GM12878 (cell line): ENCODE results near the gene LAMA2.

ENCODE experiments used
- POLR2A ChIP-seq: IDR thresholded peaks from 2 replicates; pipeline ENCODE4 v1.6.1; 2011; ENCODE audit warnings: low read depth, mild to moderate bottlenecking, low read length
- SP1 ChIP-seq: IDR thresholded peaks from one replicate; pipeline ENCODE4 v1.6.1; 2011; ENCODE audit warnings: low read depth, low read length
- TF ChIP-seq, protein P1 (sequence below), 3 experiments: IDR thresholded peaks in 2 of 3; conservative IDR thresholded peaks in 1 of 3; 2 replicates each; pipeline ENCODE4 v1.5.1; 2011; ENCODE audit warnings: low read depth in 3 of 3, low read length in 3 of 3, mild to moderate bottlenecking in 3 of 3, control low read depth in 2 of 3, moderate library complexity in 2 of 3, inconsistent platforms in 1 of 3, mixed read lengths in 1 of 3; ENCODE audit not compliant: control insufficient read depth in 2 of 3, insufficient read depth in 1 of 3; ENCODE audit errors: extremely low read depth in 1 of 3
- TF ChIP-seq, protein P2 (sequence below): IDR thresholded peaks from 2 replicates; pipeline ENCODE4 v1.6.1; 2011; ENCODE audit warnings: borderline replicate concordance, low read depth, mild to moderate bottlenecking, moderate library complexity, low read length; ENCODE audit not compliant: insufficient read depth, poor library complexity, severe bottlenecking

DNA sequence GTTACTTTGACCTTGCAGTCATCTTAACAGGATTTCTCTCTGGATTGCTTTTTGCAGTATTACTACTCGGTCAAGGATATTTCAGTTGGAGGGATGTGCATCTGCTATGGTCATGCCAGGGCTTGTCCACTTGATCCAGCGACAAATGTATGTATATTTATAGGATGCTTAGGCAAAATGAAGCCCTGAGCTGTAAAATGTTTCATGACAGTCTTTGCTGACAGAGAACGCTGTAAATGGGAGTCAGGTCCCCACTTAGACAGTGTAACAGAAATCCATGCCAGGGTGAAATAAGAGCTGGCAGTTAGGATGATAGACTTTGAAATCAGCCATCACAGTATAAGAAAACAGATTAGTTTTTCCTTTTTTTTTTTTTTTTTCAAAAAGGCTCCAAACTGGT is 264.0 kb downstream of the LAMA2 start:
- TF ChIP-seq SP1 (no peak), POLR2A (no peak)
- TF ChIP-seq, protein P1, sequence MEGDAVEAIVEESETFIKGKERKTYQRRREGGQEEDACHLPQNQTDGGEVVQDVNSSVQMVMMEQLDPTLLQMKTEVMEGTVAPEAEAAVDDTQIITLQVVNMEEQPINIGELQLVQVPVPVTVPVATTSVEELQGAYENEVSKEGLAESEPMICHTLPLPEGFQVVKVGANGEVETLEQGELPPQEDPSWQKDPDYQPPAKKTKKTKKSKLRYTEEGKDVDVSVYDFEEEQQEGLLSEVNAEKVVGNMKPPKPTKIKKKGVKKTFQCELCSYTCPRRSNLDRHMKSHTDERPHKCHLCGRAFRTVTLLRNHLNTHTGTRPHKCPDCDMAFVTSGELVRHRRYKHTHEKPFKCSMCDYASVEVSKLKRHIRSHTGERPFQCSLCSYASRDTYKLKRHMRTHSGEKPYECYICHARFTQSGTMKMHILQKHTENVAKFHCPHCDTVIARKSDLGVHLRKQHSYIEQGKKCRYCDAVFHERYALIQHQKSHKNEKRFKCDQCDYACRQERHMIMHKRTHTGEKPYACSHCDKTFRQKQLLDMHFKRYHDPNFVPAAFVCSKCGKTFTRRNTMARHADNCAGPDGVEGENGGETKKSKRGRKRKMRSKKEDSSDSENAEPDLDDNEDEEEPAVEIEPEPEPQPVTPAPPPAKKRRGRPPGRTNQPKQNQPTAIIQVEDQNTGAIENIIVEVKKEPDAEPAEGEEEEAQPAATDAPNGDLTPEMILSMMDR (IDR thresholded peaks at IDR 0.05 in 2 of 3, conservative IDR thresholded peaks at IDR 0.05 in 1 of 3; ENCODE audit: control insufficient read depth in 2 of 3, extremely low read depth in 1 of 3, insufficient read depth in 1 of 3, low read depth in 3 of 3, low read length in 3 of 3) = no peak
- TF ChIP-seq, protein P2, sequence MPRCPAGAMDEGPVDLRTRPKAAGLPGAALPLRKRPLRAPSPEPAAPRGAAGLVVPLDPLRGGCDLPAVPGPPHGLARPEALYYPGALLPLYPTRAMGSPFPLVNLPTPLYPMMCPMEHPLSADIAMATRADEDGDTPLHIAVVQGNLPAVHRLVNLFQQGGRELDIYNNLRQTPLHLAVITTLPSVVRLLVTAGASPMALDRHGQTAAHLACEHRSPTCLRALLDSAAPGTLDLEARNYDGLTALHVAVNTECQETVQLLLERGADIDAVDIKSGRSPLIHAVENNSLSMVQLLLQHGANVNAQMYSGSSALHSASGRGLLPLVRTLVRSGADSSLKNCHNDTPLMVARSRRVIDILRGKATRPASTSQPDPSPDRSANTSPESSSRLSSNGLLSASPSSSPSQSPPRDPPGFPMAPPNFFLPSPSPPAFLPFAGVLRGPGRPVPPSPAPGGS = no peak
